SK-N-SH treated with all-trans-retinoic acid at 6 μM for 48 hours (cell line): ENCODE data around the gene ENGASE.

Source experiments
- ATAC-seq: fragments of 200-7000 bp; cut with Tn5 transposase; 3 replicates; pipeline ENCODE4 v1.9.1; 2020; ENCODE audit warnings: mild to moderate bottlenecking, moderate library complexity
- ARNTL ChIP-seq: fragments of 450-650 bp; formaldehyde crosslinking; IDR thresholded peaks from 2 replicates; pipeline ENCODE4 v1.5.0; 2020; ENCODE audit warnings: low read depth, mild to moderate bottlenecking, moderate library complexity, borderline replicate concordance
- BACH2 ChIP-seq: fragments of 250-450 bp; sonication (Bioruptor Pico); IDR thresholded peaks from 2 replicates; pipeline ENCODE4 v1.9.0; 2021; ENCODE audit warnings: mild to moderate bottlenecking, borderline replicate concordance
- CSDC2 ChIP-seq: fragments of 250-450 bp; sonication (Bioruptor Pico); IDR thresholded peaks from 2 replicates; pipeline ENCODE4 v1.5.0; 2020; ENCODE audit warnings: mild to moderate bottlenecking, moderate library complexity
- ESRRG ChIP-seq: fragments of 250-450 bp; sonication (Bioruptor Pico); IDR thresholded peaks from 2 replicates; pipeline ENCODE4 v1.6.1; 2021; ENCODE audit warnings: mild to moderate bottlenecking
- GLIS3 ChIP-seq: fragments of 250-450 bp; sonication (Bioruptor Pico); IDR thresholded peaks from 2 replicates; pipeline ENCODE4 v1.5.0; 2020; ENCODE audit warnings: mild to moderate bottlenecking, moderate library complexity
- ISL1 ChIP-seq: fragments of 250-450 bp; sonication (Bioruptor Pico); IDR thresholded peaks from 2 replicates; pipeline ENCODE4 v2.1.2; 2022; ENCODE audit warnings: mild to moderate bottlenecking, moderate library complexity
- OSR1 ChIP-seq: fragments of 250-450 bp; sonication (Bioruptor Pico); IDR thresholded peaks from 2 replicates; pipeline ENCODE4 v1.8.0; 2022; ENCODE audit warnings: moderate library complexity, mild to moderate bottlenecking, inconsistent platforms
- PPARA ChIP-seq: fragments of 250-450 bp; sonication (Bioruptor Pico); IDR thresholded peaks from 2 replicates; pipeline ENCODE4 v1.5.0; 2020; ENCODE audit warnings: mild to moderate bottlenecking, borderline replicate concordance
- SNAI2 ChIP-seq: fragments of 250-450 bp; sonication (Bioruptor Pico); IDR thresholded peaks from 2 replicates; pipeline ENCODE4 v1.5.0; 2020; ENCODE audit warnings: mild to moderate bottlenecking, moderate library complexity
- TCF4 ChIP-seq: fragments of 250-450 bp; sonication (Bioruptor Pico); IDR thresholded peaks from 2 replicates; pipeline ENCODE4 v1.8.0; 2021; ENCODE audit warnings: mild to moderate bottlenecking, moderate library complexity, borderline replicate concordance
- ZC3H10 ChIP-seq: fragments of 250-450 bp; sonication (Bioruptor Pico); IDR thresholded peaks from 2 replicates; pipeline ENCODE4 v1.5.1; 2021; ENCODE audit warnings: mild to moderate bottlenecking, moderate library complexity
- ZFP3 ChIP-seq: fragments of 250-450 bp; sonication (Bioruptor Pico); IDR thresholded peaks from 2 replicates; pipeline ENCODE4 v1.5.0; 2020; ENCODE audit warnings: mild to moderate bottlenecking, moderate library complexity
- ZFP30 ChIP-seq: fragments of 450-650 bp; formaldehyde crosslinking; IDR thresholded peaks from 2 replicates; pipeline ENCODE4 v1.5.0; 2022; ENCODE audit warnings: mild to moderate bottlenecking, moderate library complexity
- ZNF565 ChIP-seq: fragments of 450-650 bp; formaldehyde crosslinking; conservative IDR thresholded peaks from 2 replicates; pipeline ENCODE4 v1.5.0; 2020; ENCODE audit warnings: low read depth, mild to moderate bottlenecking, moderate library complexity
- ZNF70 ChIP-seq: fragments of 450-650 bp; formaldehyde crosslinking; IDR thresholded peaks from 2 replicates; pipeline ENCODE4 v1.5.0; 2020; ENCODE audit warnings: mild to moderate bottlenecking, moderate library complexity
- ZNF8 ChIP-seq: fragments of 450-650 bp; formaldehyde crosslinking; IDR thresholded peaks from 2 replicates; pipeline ENCODE4 v1.5.0; 2020; ENCODE audit warnings: mild to moderate bottlenecking, moderate library complexity
- TF ChIP-seq, protein P1 (sequence below): fragments of 250-450 bp; sonication (Bioruptor Pico); IDR thresholded peaks from 2 replicates; pipeline ENCODE4 v1.5.0; 2020; ENCODE audit warnings: mild to moderate bottlenecking, moderate library complexity
- TF ChIP-seq, protein P2 (sequence below): fragments of 250-450 bp; sonication (Bioruptor Pico); IDR thresholded peaks from 2 replicates; pipeline ENCODE4 v1.8.0; 2021; ENCODE audit warnings: low read depth, mild to moderate bottlenecking, moderate library complexity, borderline replicate concordance
- TF ChIP-seq, protein P3 (sequence below): fragments of 250-450 bp; sonication (Bioruptor Pico); IDR thresholded peaks from 2 replicates; pipeline ENCODE4 v1.8.0; 2020; ENCODE audit warnings: mild to moderate bottlenecking, moderate library complexity, borderline replicate concordance
- TF ChIP-seq, protein P4 (sequence below): fragments of 250-450 bp; sonication (Bioruptor Pico); IDR thresholded peaks from 2 replicates; pipeline ENCODE4 v1.5.1; 2021; ENCODE audit warnings: mild to moderate bottlenecking, moderate library complexity

ENGASE gene

DNA sequence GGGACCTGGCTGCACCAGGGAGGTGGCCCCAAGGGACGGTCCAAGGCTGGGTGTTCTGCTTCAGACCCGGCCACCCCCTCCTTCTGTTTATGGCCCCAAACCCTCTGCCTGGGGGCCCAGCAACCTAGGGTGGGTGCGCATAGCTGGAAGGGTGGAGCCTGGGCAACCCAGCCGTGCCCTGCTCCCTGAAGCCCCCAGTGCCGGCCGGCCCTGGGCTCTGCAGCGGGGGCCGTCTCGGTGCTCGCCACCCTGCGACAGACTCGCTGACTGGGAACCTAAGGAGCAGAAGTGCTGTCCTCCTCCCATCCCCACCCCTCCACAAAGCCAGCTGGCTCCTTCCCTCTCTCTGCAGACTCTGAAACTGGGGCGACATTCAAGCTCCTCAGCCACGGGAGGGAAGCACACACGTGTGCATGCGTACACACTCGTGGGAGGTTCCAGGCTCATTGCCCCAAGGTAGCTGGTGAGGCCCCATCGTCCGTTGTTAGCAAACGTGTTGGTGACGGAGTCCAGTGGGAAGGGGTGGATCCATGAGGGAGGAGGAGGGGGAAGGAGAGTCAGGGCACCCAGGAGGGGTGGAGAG lies 43.4 kb downstream of the ENGASE start:
- no peak for ATAC-seq
- TF ChIP-seq, protein P1, sequence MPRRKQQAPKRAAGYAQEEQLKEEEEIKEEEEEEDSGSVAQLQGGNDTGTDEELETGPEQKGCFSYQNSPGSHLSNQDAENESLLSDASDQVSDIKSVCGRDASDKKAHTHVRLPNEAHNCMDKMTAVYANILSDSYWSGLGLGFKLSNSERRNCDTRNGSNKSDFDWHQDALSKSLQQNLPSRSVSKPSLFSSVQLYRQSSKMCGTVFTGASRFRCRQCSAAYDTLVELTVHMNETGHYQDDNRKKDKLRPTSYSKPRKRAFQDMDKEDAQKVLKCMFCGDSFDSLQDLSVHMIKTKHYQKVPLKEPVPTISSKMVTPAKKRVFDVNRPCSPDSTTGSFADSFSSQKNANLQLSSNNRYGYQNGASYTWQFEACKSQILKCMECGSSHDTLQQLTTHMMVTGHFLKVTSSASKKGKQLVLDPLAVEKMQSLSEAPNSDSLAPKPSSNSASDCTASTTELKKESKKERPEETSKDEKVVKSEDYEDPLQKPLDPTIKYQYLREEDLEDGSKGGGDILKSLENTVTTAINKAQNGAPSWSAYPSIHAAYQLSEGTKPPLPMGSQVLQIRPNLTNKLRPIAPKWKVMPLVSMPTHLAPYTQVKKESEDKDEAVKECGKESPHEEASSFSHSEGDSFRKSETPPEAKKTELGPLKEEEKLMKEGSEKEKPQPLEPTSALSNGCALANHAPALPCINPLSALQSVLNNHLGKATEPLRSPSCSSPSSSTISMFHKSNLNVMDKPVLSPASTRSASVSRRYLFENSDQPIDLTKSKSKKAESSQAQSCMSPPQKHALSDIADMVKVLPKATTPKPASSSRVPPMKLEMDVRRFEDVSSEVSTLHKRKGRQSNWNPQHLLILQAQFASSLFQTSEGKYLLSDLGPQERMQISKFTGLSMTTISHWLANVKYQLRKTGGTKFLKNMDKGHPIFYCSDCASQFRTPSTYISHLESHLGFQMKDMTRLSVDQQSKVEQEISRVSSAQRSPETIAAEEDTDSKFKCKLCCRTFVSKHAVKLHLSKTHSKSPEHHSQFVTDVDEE, result no peak
- TF ChIP-seq, protein P2, sequence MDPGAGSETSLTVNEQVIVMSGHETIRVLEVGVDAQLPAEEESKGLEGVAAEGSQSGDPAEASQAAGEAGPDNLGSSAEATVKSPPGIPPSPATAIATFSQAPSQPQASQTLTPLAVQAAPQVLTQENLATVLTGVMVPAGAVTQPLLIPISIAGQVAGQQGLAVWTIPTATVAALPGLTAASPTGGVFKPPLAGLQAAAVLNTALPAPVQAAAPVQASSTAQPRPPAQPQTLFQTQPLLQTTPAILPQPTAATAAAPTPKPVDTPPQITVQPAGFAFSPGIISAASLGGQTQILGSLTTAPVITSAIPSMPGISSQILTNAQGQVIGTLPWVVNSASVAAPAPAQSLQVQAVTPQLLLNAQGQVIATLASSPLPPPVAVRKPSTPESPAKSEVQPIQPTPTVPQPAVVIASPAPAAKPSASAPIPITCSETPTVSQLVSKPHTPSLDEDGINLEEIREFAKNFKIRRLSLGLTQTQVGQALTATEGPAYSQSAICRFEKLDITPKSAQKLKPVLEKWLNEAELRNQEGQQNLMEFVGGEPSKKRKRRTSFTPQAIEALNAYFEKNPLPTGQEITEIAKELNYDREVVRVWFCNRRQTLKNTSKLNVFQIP, result no peak
- TF ChIP-seq SNAI2 (CRISPR knock-in tag) (no peak), TCF4 (CRISPR knock-in tag) (no peak), ZNF70 (CRISPR knock-in tag) (no peak), CSDC2 (CRISPR knock-in tag) (no peak), ZFP30 (CRISPR knock-in tag) (no peak), ZNF8 (CRISPR knock-in tag) (no peak), ESRRG (CRISPR knock-in tag) (no peak), BACH2 (CRISPR knock-in tag) (no peak), ZC3H10 (no peak), ZNF565 (CRISPR knock-in tag) (no peak), PPARA (CRISPR knock-in tag) (no peak), ISL1 (no peak), OSR1 (CRISPR knock-in tag) (no peak), ZFP3 (CRISPR knock-in tag) (no peak)
- TF ChIP-seq, protein P3, sequence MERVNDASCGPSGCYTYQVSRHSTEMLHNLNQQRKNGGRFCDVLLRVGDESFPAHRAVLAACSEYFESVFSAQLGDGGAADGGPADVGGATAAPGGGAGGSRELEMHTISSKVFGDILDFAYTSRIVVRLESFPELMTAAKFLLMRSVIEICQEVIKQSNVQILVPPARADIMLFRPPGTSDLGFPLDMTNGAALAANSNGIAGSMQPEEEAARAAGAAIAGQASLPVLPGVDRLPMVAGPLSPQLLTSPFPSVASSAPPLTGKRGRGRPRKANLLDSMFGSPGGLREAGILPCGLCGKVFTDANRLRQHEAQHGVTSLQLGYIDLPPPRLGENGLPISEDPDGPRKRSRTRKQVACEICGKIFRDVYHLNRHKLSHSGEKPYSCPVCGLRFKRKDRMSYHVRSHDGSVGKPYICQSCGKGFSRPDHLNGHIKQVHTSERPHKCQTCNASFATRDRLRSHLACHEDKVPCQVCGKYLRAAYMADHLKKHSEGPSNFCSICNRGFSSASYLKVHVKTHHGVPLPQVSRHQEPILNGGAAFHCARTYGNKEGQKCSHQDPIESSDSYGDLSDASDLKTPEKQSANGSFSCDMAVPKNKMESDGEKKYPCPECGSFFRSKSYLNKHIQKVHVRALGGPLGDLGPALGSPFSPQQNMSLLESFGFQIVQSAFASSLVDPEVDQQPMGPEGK, result no peak

DNA sequence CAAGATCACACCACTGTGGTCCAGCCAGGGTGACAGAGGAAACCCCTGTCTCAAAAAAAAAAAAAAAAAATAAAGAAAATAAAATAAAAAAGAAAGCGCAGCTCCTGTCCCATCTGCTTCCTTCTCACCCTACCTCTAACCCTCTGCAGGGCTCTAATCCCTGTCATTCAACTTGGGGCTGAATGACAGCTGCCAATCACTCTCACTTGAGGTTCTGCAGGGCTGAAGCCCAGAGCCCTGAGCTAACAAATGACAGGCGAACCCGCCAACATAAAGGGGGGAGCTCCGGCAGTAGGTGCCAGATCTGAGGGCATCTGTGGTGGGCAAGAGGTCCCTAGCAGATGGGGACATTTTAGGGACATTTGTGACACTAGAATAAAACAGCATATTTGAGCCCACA lies 44.3 kb downstream of the ENGASE start:
- TF ChIP-seq ISL1 (no peak), ZNF565 (CRISPR knock-in tag) (no peak), ARNTL (CRISPR knock-in tag) (no peak), OSR1 (CRISPR knock-in tag) (no peak), ZC3H10 (no peak), GLIS3 (CRISPR knock-in tag) (no peak), ZNF70 (CRISPR knock-in tag) (no peak), BACH2 (CRISPR knock-in tag) (no peak), ZNF8 (CRISPR knock-in tag) (no peak), CSDC2 (CRISPR knock-in tag) (no peak), TCF4 (CRISPR knock-in tag) (no peak)
- TF ChIP-seq, protein P4, sequence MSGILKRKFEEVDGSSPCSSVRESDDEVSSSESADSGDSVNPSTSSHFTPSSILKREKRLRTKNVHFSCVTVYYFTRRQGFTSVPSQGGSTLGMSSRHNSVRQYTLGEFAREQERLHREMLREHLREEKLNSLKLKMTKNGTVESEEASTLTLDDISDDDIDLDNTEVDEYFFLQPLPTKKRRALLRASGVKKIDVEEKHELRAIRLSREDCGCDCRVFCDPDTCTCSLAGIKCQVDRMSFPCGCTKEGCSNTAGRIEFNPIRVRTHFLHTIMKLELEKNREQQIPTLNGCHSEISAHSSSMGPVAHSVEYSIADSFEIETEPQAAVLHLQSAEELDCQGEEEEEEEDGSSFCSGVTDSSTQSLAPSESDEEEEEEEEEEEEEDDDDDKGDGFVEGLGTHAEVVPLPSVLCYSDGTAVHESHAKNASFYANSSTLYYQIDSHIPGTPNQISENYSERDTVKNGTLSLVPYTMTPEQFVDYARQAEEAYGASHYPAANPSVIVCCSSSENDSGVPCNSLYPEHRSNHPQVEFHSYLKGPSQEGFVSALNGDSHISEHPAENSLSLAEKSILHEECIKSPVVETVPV (CRISPR knock-in tag), result no peak
- TF ChIP-seq, protein P3, result no peak
- TF ChIP-seq, protein P1, result no peak
- no peak for ATAC-seq
